NCI-H1694 treated with DMSO at 0.1 percent for 48 hours (cell line): ENCODE data around the gene PXMP2.
"Not testable (repeated sequence)": the region's sequence is repeated elsewhere in the genome, so short reads cannot be mapped to it uniquely, and the experiment has no call there.

ENCODE experiments used
- DNase-seq: peaks from one replicate; lab custom pipeline; 2025; lab: John Stamatoyannopoulos, UW

PXMP2 gene

GRCh38 chr12:132753670-132754069, 66.3 kb downstream of the PXMP2 start:
- DNase-seq: not testable (repeated sequence)

- no peak for DNase-seq
Observed at GRCh38 chr12:132754160-132754932, 67.0 kb downstream of the PXMP2 start.
